T-cell (primary cell): ENCODE results near the gene GRID1. TPM values are rescaled to one million over a fixed set of nuclear protein-coding genes. Genes with fewer than 3 reads are reported as not detected.

Experiments
- ATAC-seq, 4 experiments: fragments of 200-7000 bp in 3 of 4; fragments of 150-1000 bp in 1 of 4; cut with Tn5 transposase; replicated peaks in 1 of 4; 1 replicate in 3 of 4; 2 replicates in 1 of 4; pipeline ENCODE4 v1.10.0; 2021; ENCODE audit warnings: moderate library complexity in 3 of 4, mild to moderate bottlenecking in 2 of 4, moderate number of reproducible peaks in 1 of 4
- CTCF ChIA-PET, 2 donors: fragments of 300-600 bp; sonication (Branson Sonifier 250); formaldehyde crosslinking; loops; one replicate each; lab custom pipeline; 2022; ENCODE audit warnings: antibody characterized with exemption in 2 of 2; lab: Charles Lee
- POLR2A ChIA-PET, 2 donors: fragments of 300-600 bp; sonication (Branson Sonifier 250); formaldehyde crosslinking; loops; one replicate each; lab custom pipeline; 2022; ENCODE audit warnings: antibody characterized with exemption in 2 of 2; lab: Charles Lee
- DNase-seq, 35 experiments: peaks; one replicate each; pipeline versions ENCODE4 v3.0.0 to v3.0.0-alpha.2; 2013 to 2023
- H3K27ac ChIP-seq: one replicate; pipeline ENCODE4 v1.5.1; 2013; ENCODE audit warnings: low read length
- H3K27me3 ChIP-seq, 2 experiments: replicated peaks in 1 of 2; 1 replicate in 1 of 2; 2 replicates in 1 of 2; pipeline versions ENCODE4 v1.6.1 to v1.7.0; 2013; ENCODE audit warnings: low read length in 1 of 2, mixed read lengths in 1 of 2; ENCODE audit not compliant: control insufficient read depth in 2 of 2, insufficient read depth in 2 of 2; ENCODE audit errors: extremely low read depth in 1 of 2
- H3K36me3 ChIP-seq, 2 donors: 1 replicate in 1 of 2; 2 replicates in 1 of 2; pipeline versions ENCODE4 v1.6.1 to v1.7.0; 2013; ENCODE audit warnings: low read length in 1 of 2; ENCODE audit not compliant: control insufficient read depth in 2 of 2, insufficient read depth in 1 of 2; ENCODE audit errors: extremely low read depth in 1 of 2
- H3K4me1 ChIP-seq, 2 experiments: 1 replicate in 1 of 2; 2 replicates in 1 of 2; pipeline versions ENCODE4 v1.6.1 to v1.7.0; 2013; ENCODE audit warnings: low read length in 2 of 2, mixed read lengths in 1 of 2; ENCODE audit not compliant: insufficient read depth in 2 of 2, control insufficient read depth in 1 of 2; ENCODE audit errors: extremely low read depth in 1 of 2
- H3K4me3 ChIP-seq, 2 donors: 1 replicate in 1 of 2; 2 replicates in 1 of 2; pipeline versions ENCODE4 v1.5.1 to v1.7.0; 2013; ENCODE audit warnings: mild to moderate bottlenecking in 2 of 2, low read length in 1 of 2, moderate library complexity in 1 of 2; ENCODE audit not compliant: control insufficient read depth in 1 of 2; ENCODE audit errors: extremely low read depth in 1 of 2
- H3K9me3 ChIP-seq: 2 replicates; pipeline ENCODE4 v1.7.0; 2013
- H3K27ac Mint-ChIP-seq, 2 donors: one replicate each; pipeline ENCODE4 v1.8.0; 2020 to 2021; ENCODE audit warnings: mild to moderate bottlenecking in 2 of 2, mixed read lengths in 2 of 2
- H3K27me3 Mint-ChIP-seq, 2 donors: one replicate each; pipeline ENCODE4 v1.8.0; 2021 to 2022; ENCODE audit warnings: mixed read lengths in 2 of 2
- H3K36me3 Mint-ChIP-seq: one replicate; pipeline ENCODE4 v1.8.0; 2021; ENCODE audit warnings: mixed read lengths
- H3K4me1 Mint-ChIP-seq, 3 donors: one replicate each; pipeline ENCODE4 v1.8.0; 2020 to 2022; ENCODE audit warnings: mixed read lengths in 3 of 3, mild to moderate bottlenecking in 1 of 3
- H3K4me3 Mint-ChIP-seq, 3 donors: one replicate each; pipeline ENCODE4 v1.8.0; 2020 to 2022; ENCODE audit warnings: mild to moderate bottlenecking in 3 of 3, mixed read lengths in 3 of 3, moderate library complexity in 3 of 3
- H3K9me3 Mint-ChIP-seq, 3 donors: one replicate each; pipeline ENCODE4 v1.8.0; 2020 to 2022; ENCODE audit warnings: mixed read lengths in 3 of 3
- WGBS: methylation state at CpG from one replicate; pipeline ENCODE4 v1.1.5; 2013; ENCODE audit warnings: missing lambda C conversion rate; ENCODE audit not compliant: insufficient coverage; 5-methylcytosine and 5-hydroxymethylcytosine counted together
- total RNA-seq, 35 experiments: library from RNA in 6 of 35; stranded (reverse) in 6 of 35; fragments of 120-200 nt in 1 of 35; gene quantifications; one replicate each; pipeline versions ENCODE4 v1.2.1 to v1.2.4 and lab custom pipeline; 2013 to 2026

Gene GRID1
- total RNA-seq, 5 donors from 2014 or later (not counting 1 experiment from before 2014, with no cell fraction given): 0.68 TPM; not detected in 4

DNA sequence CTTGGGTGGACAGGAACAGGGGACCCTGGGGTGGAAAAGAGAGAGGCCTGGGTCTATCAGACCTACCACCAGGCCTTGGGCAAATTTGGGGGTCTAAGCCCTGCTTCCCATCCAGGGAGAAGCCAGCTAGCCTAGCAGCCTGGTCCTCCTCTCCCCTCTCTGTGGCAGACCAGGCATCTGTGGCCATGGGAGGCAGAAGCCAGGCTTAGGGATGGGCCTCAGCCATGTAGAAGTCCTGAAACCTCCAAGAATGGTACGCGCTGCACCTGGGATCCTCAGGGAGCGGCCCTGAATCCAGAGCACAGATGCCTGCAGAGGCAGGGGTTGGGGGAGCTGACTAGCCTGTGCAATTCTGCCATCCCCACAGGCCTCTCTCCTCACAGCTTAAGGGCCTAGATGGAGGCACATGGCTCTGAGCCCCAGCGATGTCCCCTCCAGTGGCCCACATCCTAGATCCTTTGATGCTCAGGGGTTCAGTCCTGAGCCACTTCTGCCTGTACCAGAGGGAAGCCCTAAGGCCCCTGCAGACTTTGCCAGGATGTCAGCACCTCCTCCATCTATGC, 21.2 kb downstream of the GRID1 start:
- H3K27me3 Mint-ChIP-seq: peaks cover 8 to 13% of the 10 kb centered on the region in 2 donors
- H3K27ac Mint-ChIP-seq: no peak overlapping the region
- H3K4me3 Mint-ChIP-seq: no peak overlapping the region
- no peaks in the 10 kb centered on the region for H3K36me3 ChIP-seq
- H3K27ac ChIP-seq: no peak overlapping the region
- peaks cover 0 to 33% of the 10 kb centered on the region in 2 experiments for H3K27me3 ChIP-seq
- no peaks in the 10 kb centered on the region for H3K9me3 Mint-ChIP-seq
- no peaks in the 10 kb centered on the region for H3K4me1 ChIP-seq
- no peaks in the 10 kb centered on the region for H3K4me1 Mint-ChIP-seq
- no peak overlapping the region for H3K4me3 ChIP-seq
- DNase-seq (no peak), ATAC-seq (no peak)
- CTCF ChIA-PET: no interaction called here
- H3K9me3 ChIP-seq: no peaks in the 10 kb centered on the region
- no peaks in the 10 kb centered on the region for H3K36me3 Mint-ChIP-seq
- POLR2A ChIA-PET: no interaction called here
- WGBS: 88% methylated on average over 4 of the region's 4 CpGs

DNA sequence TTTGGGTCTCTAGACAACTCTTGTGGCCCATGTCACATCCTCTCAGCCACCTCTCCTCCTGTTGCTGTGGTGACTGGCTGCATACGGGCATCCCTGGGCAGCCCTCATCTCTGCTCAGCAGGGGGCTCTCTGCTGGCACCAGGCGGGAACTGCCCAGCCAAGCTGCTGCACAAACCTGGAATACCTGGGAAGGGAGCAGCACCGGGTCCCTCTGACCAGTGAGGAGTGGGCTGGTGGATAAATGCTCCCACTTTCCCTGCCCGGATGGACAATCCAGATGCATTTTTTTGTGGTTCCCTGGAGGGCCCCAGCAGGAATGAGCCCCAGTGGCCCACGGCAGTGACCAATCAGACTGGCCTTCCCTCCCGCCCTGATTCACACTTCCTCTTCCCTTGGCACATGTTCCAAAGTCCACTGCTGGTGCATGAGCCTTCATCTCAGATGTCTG, 21.9 kb downstream of the GRID1 start:
- Mint-ChIP-seq H3K4me1 (no peaks in the 10 kb centered on the region), H3K36me3 (no peaks in the 10 kb centered on the region), H3K9me3 (no peaks in the 10 kb centered on the region), H3K27ac (no peak overlapping the region), H3K27me3 (peaks cover 3 to 9% of the 10 kb centered on the region in 2 donors), H3K4me3 (no peak overlapping the region)
- POLR2A ChIA-PET: no interaction called here
- 39% methylated on average over 6 of the region's 6 CpGs for WGBS
- H3K9me3 ChIP-seq: no peaks in the 10 kb centered on the region
- CTCF ChIA-PET: no interaction called here
- H3K36me3 ChIP-seq: no peaks in the 10 kb centered on the region
- no peak overlapping the region for H3K4me3 ChIP-seq
- H3K27me3 ChIP-seq: peaks cover 0 to 32% of the 10 kb centered on the region in 2 experiments
- H3K27ac ChIP-seq: no peak overlapping the region
- ATAC-seq (no peak), DNase-seq (no peak)
- no peaks in the 10 kb centered on the region for H3K4me1 ChIP-seq

DNA sequence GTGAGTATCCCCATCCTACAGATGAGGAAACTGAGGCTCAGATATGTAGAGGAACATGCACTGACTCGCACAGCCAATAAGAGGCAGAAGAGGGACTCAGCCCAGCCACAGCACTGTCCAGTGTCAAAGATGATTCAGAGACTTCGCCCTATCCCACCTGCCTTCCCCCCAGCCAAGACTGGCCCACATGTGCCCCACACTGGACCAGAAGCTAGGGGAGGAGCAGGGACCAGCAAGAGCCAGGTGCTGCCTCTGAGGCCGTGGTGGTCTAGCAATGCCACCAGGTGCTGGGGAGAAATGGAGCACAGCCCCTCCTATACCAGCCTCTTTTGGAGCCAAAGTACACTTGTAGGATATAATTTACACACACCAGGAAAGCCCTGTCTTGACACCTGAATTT, 22.3 kb downstream of the GRID1 start:
- POLR2A ChIA-PET: no interaction called here
- CTCF ChIA-PET: no interaction called here
- Histone ChIP-seq H3K4me3 (no peak overlapping the region), H3K27ac (no peak overlapping the region), H3K27me3 (peaks cover 0 to 34% of the 10 kb centered on the region in 2 experiments), H3K4me1 (no peaks in the 10 kb centered on the region), H3K36me3 (no peaks in the 10 kb centered on the region), H3K9me3 (no peaks in the 10 kb centered on the region)
- Mint-ChIP-seq H3K9me3 (no peaks in the 10 kb centered on the region), H3K4me1 (no peaks in the 10 kb centered on the region), H3K4me3 (no peak overlapping the region), H3K27ac (no peak overlapping the region), H3K36me3 (no peaks in the 10 kb centered on the region), H3K27me3 (peaks cover 3 to 8% of the 10 kb centered on the region in 2 donors)
- DNase-seq: no peak
- 70% methylated on average over 1 of the region's 3 CpGs for WGBS
- no peak for ATAC-seq

DNA sequence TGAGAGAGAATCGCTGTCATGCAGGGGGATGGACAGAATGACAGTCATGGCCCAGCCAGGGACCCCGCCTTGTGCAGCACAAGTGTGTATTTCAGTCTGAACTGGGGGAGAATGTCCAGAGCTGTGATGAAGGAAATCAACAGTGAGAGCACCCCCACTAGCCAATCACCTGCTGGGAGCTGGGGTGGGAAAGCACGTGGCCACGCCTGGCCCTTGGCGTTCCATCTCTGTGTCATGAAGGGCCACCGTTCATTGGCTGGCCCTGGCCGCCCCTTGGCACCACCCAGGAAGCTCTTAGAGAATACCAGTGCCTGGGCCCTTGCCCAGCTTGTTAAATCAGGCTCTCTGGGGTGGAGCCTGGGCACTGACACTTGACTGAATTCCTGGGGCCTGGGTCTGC, 22.8 kb downstream of the GRID1 start:
- no peak for ATAC-seq
- DNase-seq: no peak
- Mint-ChIP-seq H3K36me3 (no peaks in the 10 kb centered on the region), H3K27ac (no peak overlapping the region), H3K9me3 (no peaks in the 10 kb centered on the region), H3K4me1 (no peaks in the 10 kb centered on the region), H3K4me3 (no peak overlapping the region), H3K27me3 (peaks cover 3 to 9% of the 10 kb centered on the region in 2 donors)
- Histone ChIP-seq H3K9me3 (no peaks in the 10 kb centered on the region), H3K27ac (no peak overlapping the region), H3K36me3 (no peaks in the 10 kb centered on the region), H3K27me3 (peaks cover 0 to 34% of the 10 kb centered on the region in 2 experiments), H3K4me3 (no peak overlapping the region), H3K4me1 (no peaks in the 10 kb centered on the region)
- ChIA-PET POLR2A (no interaction called here), CTCF (no interaction called here)
- WGBS: 78% methylated on average over 6 of the region's 7 CpGs

DNA sequence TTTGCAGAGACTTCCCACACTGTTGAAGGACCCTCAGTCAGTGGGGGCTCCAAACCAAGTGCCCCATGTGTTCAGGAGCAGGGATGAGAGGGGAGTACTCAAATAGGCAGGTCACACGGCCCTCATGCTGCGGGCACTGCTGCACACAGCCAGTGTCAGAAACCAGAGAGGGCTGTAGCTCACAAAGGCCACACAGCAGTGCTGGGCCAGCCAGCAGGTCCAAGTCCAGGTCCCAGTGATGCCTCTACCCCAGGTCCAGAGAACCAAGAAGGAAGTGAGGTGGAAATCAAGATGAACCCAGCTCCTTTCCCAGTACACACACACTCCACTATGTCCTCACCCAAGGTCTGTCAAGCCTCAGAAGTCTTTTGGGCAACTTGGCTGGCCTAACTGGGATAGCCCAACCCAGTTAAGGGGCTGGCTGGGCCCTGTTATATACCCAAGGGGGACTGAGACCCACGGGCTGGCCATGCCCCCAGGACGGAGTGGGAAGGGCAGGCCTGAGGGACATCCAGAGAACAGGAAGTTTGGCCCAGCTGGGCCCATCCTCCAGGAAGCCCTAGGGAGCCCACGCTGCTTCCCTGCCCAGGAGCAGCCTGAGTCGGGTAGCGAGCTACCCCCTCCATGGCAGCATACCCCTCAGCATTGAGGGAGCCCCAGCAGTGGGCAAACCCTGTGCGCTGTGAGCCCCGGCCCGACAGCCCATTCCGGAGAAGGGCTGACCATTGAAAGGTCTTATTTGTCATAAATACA, 24.3 kb downstream of the GRID1 start:
- ChIA-PET CTCF (no interaction called here), POLR2A (no interaction called here)
- H3K27me3 ChIP-seq: peaks cover 0 to 30% of the 10 kb centered on the region in 2 experiments
- DNase-seq: no peak
- 75% methylated on average over 11 of the region's 11 CpGs for WGBS
- no peaks in the 10 kb centered on the region for H3K4me1 ChIP-seq
- Mint-ChIP-seq H3K27ac (no peak overlapping the region), H3K36me3 (no peaks in the 10 kb centered on the region), H3K4me3 (no peak overlapping the region), H3K4me1 (no peaks in the 10 kb centered on the region), H3K27me3 (peaks cover 0 to 5% of the 10 kb centered on the region in 2 donors), H3K9me3 (no peaks in the 10 kb centered on the region)
- H3K27ac ChIP-seq: no peak overlapping the region
- H3K4me3 ChIP-seq: no peak overlapping the region
- H3K9me3 ChIP-seq: no peaks in the 10 kb centered on the region
- ATAC-seq: no peak
- no peaks in the 10 kb centered on the region for H3K36me3 ChIP-seq

DNA sequence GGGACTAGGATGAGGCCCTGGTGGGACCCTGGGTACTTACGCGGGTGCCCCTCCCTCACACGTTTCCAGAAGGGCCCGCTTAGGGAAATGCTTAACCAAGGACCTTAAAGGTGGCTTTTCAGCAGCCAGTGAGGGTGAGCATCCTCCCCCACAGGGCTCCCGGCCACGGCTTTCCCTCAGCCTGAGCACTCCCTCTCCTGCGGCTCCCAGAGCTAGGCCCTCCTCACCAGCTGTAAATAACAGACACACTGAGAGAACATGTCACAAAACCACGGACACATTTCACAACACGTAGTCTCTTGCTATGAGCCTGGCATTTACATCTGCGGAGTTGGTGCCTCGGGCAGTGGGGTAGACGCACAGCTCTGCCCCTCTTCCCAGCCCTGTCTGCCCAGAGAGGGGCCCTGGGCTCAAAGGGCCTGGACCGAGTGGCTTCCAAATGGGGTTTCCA, 25.2 kb downstream of the GRID1 start:
- Mint-ChIP-seq H3K4me3 (no peak overlapping the region), H3K4me1 (no peaks in the 10 kb centered on the region), H3K36me3 (no peaks in the 10 kb centered on the region), H3K27ac (no peak overlapping the region), H3K27me3 (peaks cover 0 to 4% of the 10 kb centered on the region in 2 donors), H3K9me3 (no peaks in the 10 kb centered on the region)
- POLR2A ChIA-PET: no interaction called here
- Histone ChIP-seq H3K27ac (no peak overlapping the region), H3K4me1 (no peaks in the 10 kb centered on the region), H3K4me3 (no peak overlapping the region), H3K9me3 (no peaks in the 10 kb centered on the region), H3K36me3 (no peaks in the 10 kb centered on the region), H3K27me3 (peaks cover 0 to 29% of the 10 kb centered on the region in 2 experiments)
- ATAC-seq (no peak), DNase-seq (no peak)
- 64% methylated on average over 13 of the region's 13 CpGs for WGBS
- CTCF ChIA-PET: no interaction called here
